ENCODE data around the gene ACADM. TPM values are rescaled to one million over a fixed set of nuclear protein-coding genes. Genes with fewer than 3 reads are reported as not detected.
A peak's percentile ranks its signal among the peaks of the same experiment; 100 is the strongest.

ACADM gene
- total and polyA plus RNA-seq, 2 of the 13 experiments (the other 11 are each of a cell fraction or from before 2014, with no cell fraction given), result 43.7 to 92.2 TPM

GRCh38 chr1:75785983-75786853 lies 61.7 kb downstream of the ACADM start, which contains the start of gene RABGGTB (continued):
- TF ChIP-seq ZNF512 (CRISPR knock-in tag; IDR thresholded peaks at IDR 0.05) (no peak), EP300 (IDR thresholded peaks at IDR 0.05; ENCODE audit: low read depth in 2 of 2, low read length in 2 of 2) (peak; percentile 24 to 33; a peak in 1 of 4 replicates), EP300 (CRISPR knock-in tag; IDR thresholded peaks at IDR 0.05; ENCODE audit: borderline replicate concordance) (no peak; the same call in 1 of the 2 replicates), JUNB (CRISPR knock-in tag; IDR thresholded peaks at IDR 0.05; ENCODE audit: borderline replicate concordance) (no peak), ZNF552 (CRISPR knock-in tag; IDR thresholded peaks at IDR 0.05; ENCODE audit: borderline replicate concordance) (no peak), TCF12 (IDR thresholded peaks at IDR 0.05) (no peak), TCF12 (CRISPR knock-in tag; IDR thresholded peaks at IDR 0.05) (no peak), MTA1 (CRISPR knock-in tag; IDR thresholded peaks at IDR 0.05; ENCODE audit: borderline replicate concordance) (no peak), ZBTB2 (CRISPR knock-in tag; IDR thresholded peaks at IDR 0.05; ENCODE audit: low read depth) (no peak), GATAD1 (CRISPR knock-in tag; IDR thresholded peaks at IDR 0.05) (peak; percentile 88), TBL1XR1 (IDR thresholded peaks at IDR 0.05; ENCODE audit: borderline replicate concordance, low read length, partially characterized antibody) (no peak), ZNF773 (CRISPR knock-in tag; IDR thresholded peaks at IDR 0.05; ENCODE audit: borderline replicate concordance) (no peak), ZNF629 (CRISPR knock-in tag; conservative IDR thresholded peaks at IDR 0.05) (no peak), SP5 (CRISPR knock-in tag; IDR thresholded peaks at IDR 0.05; ENCODE audit: borderline replicate concordance, low read depth) (no peak), ZNF710 (CRISPR knock-in tag; IDR thresholded peaks at IDR 0.05; ENCODE audit: borderline replicate concordance) (no peak), MEIS1 (CRISPR knock-in tag; IDR thresholded peaks at IDR 0.05; ENCODE audit: borderline replicate concordance) (peak; percentile 65; the same call in 1 of the 2 replicates), ZNF746 (CRISPR knock-in tag; IDR thresholded peaks at IDR 0.05) (no peak), HMG20B (CRISPR knock-in tag; conservative IDR thresholded peaks at IDR 0.05) (peak; percentile 65; the same call in 1 of the 2 replicates), MZF1 (CRISPR knock-in tag; IDR thresholded peaks at IDR 0.05; ENCODE audit: borderline replicate concordance) (no peak), SMAD1 (CRISPR knock-in tag; IDR thresholded peaks at IDR 0.05; ENCODE audit: borderline replicate concordance, low read depth) (peak; percentile 85; the same call in 1 of the 2 replicates), ZHX1 (CRISPR knock-in tag; IDR thresholded peaks at IDR 0.05; ENCODE audit: low read depth) (peak; percentile 67; the same call in 1 of the 2 replicates)
